ENCODE results near the gene C18orf32. TPM values are rescaled to one million over a fixed set of nuclear protein-coding genes. Genes with fewer than 3 reads are reported as not detected.

C18orf32 gene
- polyA plus RNA-seq, 3 donors, result 27.5 to 134 (median 115) TPM

- no peak for DNase-seq
- H3K36me3 ChIP-seq (replicated peaks in 1 of 2; ENCODE audit: control insufficient read depth in 1 of 2, insufficient read depth in 2 of 2, low read length in 2 of 2), result peaks cover 19 to 26% of the 10 kb centered on the region in 2 donors
- peaks cover 48% of the 10 kb centered on the region for H4K20me1 ChIP-seq (ENCODE audit: insufficient read depth, low read length)
- H3K9ac ChIP-seq (ENCODE audit: insufficient read depth, low read length, poor library complexity, severe bottlenecking), result no peak overlapping the region
- no peak overlapping the region for H3K27ac ChIP-seq (ENCODE audit: low read depth in 1 of 2, low read length in 2 of 2)
- no CpG with 5 or more reads among the region's 2 CpGs for WGBS (ENCODE audit: insufficient coverage)
- H3K4me3 ChIP-seq (replicated peaks in 1 of 3; ENCODE audit: low read depth in 2 of 3, low read length in 3 of 3), result no peak overlapping the region
- Mint-ChIP-seq H3K4me3 (no peak overlapping the region), H3K27ac (no peak overlapping the region), H3K27me3 (ENCODE audit: low read depth in 3 of 3) (no peaks in the 10 kb centered on the region), H3K36me3 (peaks cover 17 to 25% of the 10 kb centered on the region in 2 donors), H3K9me3 (peaks cover 0 to 3% (median 0%) of the 10 kb centered on the region in 7 donors), H3K4me1 (no peaks in the 10 kb centered on the region)
- no peak overlapping the region for H3K4me2 ChIP-seq (replicated peaks; ENCODE audit: extremely low read depth, low read length, poor library complexity, severe bottlenecking)
- intact Hi-C loops (cut with micrococcal nuclease), result no loop called here
- peaks cover 29% of the 10 kb centered on the region for H3K79me2 ChIP-seq (ENCODE audit: insufficient read depth, low read length)
- H3K9me3 ChIP-seq (replicated peaks in 1 of 2; ENCODE audit: control insufficient read depth in 1 of 2, insufficient read depth in 1 of 2, low read length in 2 of 2), result no peaks in the 10 kb centered on the region
- no peak overlapping the region for H2AFZ ChIP-seq (ENCODE audit: insufficient read depth, low read depth, low read length, poor library complexity, severe bottlenecking)
- H3K27me3 ChIP-seq (ENCODE audit: control insufficient read depth in 2 of 2, insufficient read depth in 2 of 2, low read length in 2 of 2), result no peaks in the 10 kb centered on the region
- no peak for TF ChIP-seq CTCF (IDR thresholded peaks at IDR 0.05)
- H3K4me1 ChIP-seq (ENCODE audit: control insufficient read depth in 1 of 2, insufficient read depth in 2 of 2, low read length in 2 of 2), result no peaks in the 10 kb centered on the region
These were observed 54.4 kb downstream of the C18orf32 start for GRCh38 chr18:49432602-49433001.

DNA sequence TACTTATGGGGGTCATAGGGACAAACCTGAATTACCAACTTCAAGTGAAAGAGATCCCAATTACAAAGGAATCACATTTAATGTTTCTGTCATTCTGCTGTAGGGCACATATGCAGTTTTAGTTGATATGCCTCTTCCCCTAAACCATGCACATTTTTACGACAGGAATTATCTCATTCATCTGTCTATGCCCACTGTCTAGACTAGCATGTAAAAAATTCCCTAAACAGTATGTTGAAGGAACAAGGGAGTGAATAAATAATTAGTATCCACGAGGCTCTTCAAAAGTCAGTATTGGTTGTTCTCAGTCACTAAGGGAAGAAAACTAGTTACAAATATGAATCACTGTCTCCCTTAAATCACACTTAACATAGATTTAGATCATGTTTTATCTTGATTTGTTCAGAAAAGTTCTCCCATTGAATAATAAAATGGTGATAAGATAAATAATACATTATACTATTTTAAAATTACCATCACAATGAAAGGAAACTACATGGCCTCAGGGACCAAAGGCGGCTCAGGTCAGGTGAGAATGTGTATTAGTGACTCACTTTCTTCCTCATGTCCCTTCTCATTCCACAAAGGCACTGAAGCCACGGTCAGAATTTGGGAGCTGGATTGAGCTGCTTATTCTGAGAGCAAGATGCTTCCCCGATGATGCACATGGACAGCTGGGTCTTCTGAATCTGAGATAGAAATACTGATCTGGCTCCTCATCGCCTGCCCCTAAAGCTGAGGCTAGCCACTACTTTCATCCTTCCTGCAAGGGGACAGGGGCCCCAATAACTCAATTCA, 55.7 kb downstream of the C18orf32 start:
- Histone ChIP-seq H3K4me3 (replicated peaks in 1 of 3; ENCODE audit: low read depth in 2 of 3, low read length in 3 of 3) (no peak overlapping the region), H3K9ac (ENCODE audit: insufficient read depth, low read length, poor library complexity, severe bottlenecking) (no peak overlapping the region), H3K79me2 (ENCODE audit: insufficient read depth, low read length) (peaks cover 23% of the 10 kb centered on the region), H3K36me3 (replicated peaks in 1 of 2; ENCODE audit: control insufficient read depth in 1 of 2, insufficient read depth in 2 of 2, low read length in 2 of 2) (peaks cover 20 to 28% of the 10 kb centered on the region in 2 donors), H4K20me1 (ENCODE audit: insufficient read depth, low read length) (peaks cover 35% of the 10 kb centered on the region), H3K9me3 (replicated peaks in 1 of 2; ENCODE audit: control insufficient read depth in 1 of 2, insufficient read depth in 1 of 2, low read length in 2 of 2) (no peaks in the 10 kb centered on the region), H3K4me2 (replicated peaks; ENCODE audit: extremely low read depth, low read length, poor library complexity, severe bottlenecking) (no peak overlapping the region), H3K4me1 (ENCODE audit: control insufficient read depth in 1 of 2, insufficient read depth in 2 of 2, low read length in 2 of 2) (no peaks in the 10 kb centered on the region), H2AFZ (ENCODE audit: insufficient read depth, low read depth, low read length, poor library complexity, severe bottlenecking) (no peak overlapping the region), H3K27me3 (ENCODE audit: control insufficient read depth in 2 of 2, insufficient read depth in 2 of 2, low read length in 2 of 2) (no peaks in the 10 kb centered on the region), H3K27ac (ENCODE audit: low read depth in 1 of 2, low read length in 2 of 2) (no peak overlapping the region)
- no peak for DNase-seq
- H3K27me3 Mint-ChIP-seq (ENCODE audit: low read depth in 3 of 3), result no peaks in the 10 kb centered on the region
- no peak for TF ChIP-seq CTCF (IDR thresholded peaks at IDR 0.05)
- no peak overlapping the region for H3K27ac Mint-ChIP-seq
- no peak overlapping the region for H3K4me3 Mint-ChIP-seq
- H3K4me1 Mint-ChIP-seq, result no peaks in the 10 kb centered on the region
- peaks cover 0 to 3% (median 0%) of the 10 kb centered on the region in 7 donors for H3K9me3 Mint-ChIP-seq
- intact Hi-C loops (cut with micrococcal nuclease), result no loop called here
- H3K36me3 Mint-ChIP-seq, result peaks cover 20 to 29% of the 10 kb centered on the region in 2 donors
- WGBS (ENCODE audit: insufficient coverage), result 97% methylated on average over 3 of the region's 6 CpGs

Small RNA genes within 50 kb of the gene (small RNA-seq; reads per million reads assigned to genes)
- gene SNORD58A (ENCODE audit: insufficient read length, low read depth), result not detected
- gene SNORD58C (ENCODE audit: insufficient read length, low read depth), result not detected

Other genes starting within 250 kb of the C18orf32 start
- gene DYM, start 26.6 kb downstream of the C18orf32 start, polyA plus RNA-seq, result 10 to 100 TPM; 17.9 to 40.7 (median 36.8) TPM
- 1,000 to 10,000 TPM in 1 of 3 donors, 100 to 1,000 TPM in 2; 716 to 2,553 (median 716) TPM for gene RPL17, start 5.2 kb upstream of the C18orf32 start, polyA plus RNA-seq
- not detected for gene LIPG, start 74.8 kb upstream of the C18orf32 start, polyA plus RNA-seq